ENCODE results near the gene IGDCC3.
"Not testable (repeated sequence)": the region's sequence is repeated elsewhere in the genome, so short reads cannot be mapped to it uniquely, and the experiment has no call there.

Gene IGDCC3

DNA sequence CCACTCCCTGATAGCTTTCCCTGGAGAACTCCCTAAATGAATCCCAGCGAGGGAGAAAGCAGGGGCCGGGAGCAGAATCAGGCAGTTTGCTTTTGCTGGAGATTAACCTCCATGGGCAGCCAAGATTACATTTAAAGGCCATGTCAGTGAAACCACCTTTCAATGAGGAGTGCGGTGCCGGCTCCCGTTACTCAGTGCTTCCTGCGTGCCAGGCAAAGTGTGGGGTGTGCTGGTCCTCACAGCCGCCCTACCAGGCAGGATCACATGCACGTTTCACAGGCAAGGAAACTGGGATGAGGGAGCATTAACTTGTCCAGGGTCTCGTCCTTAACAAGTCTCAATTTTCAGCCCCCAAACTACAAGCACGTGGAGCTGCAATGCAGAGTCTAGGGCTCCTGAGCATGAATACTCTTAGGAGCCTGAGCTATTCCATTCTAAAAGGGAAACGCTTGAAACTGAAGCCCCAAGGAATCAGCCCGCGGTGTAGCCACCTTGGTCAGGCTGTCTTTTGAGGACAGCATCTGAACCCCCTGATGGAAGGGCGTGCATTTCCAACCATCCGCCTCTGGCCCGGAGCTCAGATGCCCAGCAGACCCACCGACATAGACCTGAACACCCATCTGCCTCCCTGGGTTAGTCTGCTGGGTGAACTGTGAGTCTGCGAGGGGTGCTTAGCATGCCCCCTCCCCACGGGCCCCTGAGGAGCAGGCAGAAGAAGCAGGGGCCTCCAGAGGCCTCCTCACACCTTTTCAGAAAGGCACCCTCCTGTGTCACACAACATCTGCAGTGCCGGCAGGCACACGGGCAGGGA is 5.6 kb downstream of the IGDCC3 start:
- no peak for DNase-seq (ENCODE audit: low read depth, low spot score)

GRCh38 chr15:65370885-65371284 is 6.9 kb downstream of the IGDCC3 start:
- no peak for DNase-seq (ENCODE audit: low read depth, low spot score)

GRCh38 chr15:65369651-65370050 is 8.2 kb downstream of the IGDCC3 start:
- DNase-seq (ENCODE audit: low read depth, low spot score): no peak

DNA sequence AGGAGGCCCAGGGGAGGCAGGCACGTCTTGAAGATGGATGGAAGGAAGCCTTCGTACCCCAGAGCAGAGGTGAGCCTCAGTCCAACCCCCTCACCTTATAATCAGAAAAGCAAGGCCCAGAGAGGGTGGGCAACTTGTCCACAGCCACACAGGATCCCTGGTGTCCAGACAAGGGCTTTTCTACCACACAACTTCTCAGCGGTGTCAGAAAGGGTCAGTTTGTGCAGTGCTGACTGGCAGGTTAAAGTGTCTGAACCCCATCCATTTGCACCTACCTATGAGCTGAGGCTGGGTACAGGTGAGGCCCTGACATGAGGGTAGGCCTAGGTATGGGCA is 8.6 kb downstream of the IGDCC3 start:
- no peak for DNase-seq (ENCODE audit: low read depth, low spot score)

GRCh38 chr15:65368302-65369211 is 9.2 kb downstream of the IGDCC3 start:
- no peak for DNase-seq (ENCODE audit: low read depth, low spot score)

GRCh38 chr15:65366122-65366892 is 11.5 kb downstream of the IGDCC3 start:
- DNase-seq (ENCODE audit: low read depth, low spot score): no peak

GRCh38 chr15:65365229-65365628 is 12.6 kb downstream of the IGDCC3 start:
- DNase-seq (ENCODE audit: low read depth, low spot score): no peak

GRCh38 chr15:65363766-65364165 is 14.0 kb downstream of the IGDCC3 start:
- DNase-seq (ENCODE audit: low read depth, low spot score): no peak

DNA sequence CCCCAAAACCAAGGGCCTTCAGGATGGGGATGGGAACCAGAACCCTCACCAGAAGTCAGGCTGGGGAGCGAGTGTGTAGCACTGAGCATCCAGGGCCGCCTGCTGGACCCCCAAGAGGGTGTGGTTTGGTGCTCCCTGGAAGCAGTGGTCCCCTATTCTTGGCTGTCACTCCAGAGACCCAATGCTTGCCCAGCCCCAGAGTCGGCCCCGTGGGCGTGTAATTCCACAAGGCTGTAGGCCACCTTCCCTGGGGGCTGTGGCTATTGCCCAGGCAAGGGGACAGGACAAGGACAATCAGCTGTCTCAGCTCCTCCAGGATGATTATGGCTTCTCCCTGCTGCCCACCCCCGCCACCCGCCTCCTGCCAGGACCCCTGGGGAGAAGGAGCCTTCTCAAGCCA is 14.5 kb downstream of the IGDCC3 start:
- no peak for DNase-seq (ENCODE audit: low read depth, low spot score)

DNA sequence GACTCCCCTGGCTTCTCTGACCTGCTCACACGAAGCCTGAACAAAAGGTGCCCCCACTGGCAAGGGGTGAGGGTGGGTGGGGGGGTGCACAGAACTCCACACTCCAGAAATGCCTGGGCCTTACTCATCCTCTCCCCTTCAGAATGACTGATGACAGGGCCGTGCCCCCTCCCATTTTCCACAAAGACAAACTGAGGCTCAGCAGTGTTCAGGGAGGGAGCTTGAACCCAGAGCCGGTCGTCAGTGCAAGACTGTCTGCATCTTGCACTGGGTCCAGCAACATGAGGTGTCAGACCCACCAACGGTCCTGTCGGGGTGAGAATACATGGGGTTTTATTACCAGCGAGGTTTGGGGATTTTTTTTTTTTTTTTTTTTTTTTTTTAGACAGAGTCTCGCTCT is 15.3 kb downstream of the IGDCC3 start:
- DNase-seq (ENCODE audit: low read depth, low spot score): no peak

DNA sequence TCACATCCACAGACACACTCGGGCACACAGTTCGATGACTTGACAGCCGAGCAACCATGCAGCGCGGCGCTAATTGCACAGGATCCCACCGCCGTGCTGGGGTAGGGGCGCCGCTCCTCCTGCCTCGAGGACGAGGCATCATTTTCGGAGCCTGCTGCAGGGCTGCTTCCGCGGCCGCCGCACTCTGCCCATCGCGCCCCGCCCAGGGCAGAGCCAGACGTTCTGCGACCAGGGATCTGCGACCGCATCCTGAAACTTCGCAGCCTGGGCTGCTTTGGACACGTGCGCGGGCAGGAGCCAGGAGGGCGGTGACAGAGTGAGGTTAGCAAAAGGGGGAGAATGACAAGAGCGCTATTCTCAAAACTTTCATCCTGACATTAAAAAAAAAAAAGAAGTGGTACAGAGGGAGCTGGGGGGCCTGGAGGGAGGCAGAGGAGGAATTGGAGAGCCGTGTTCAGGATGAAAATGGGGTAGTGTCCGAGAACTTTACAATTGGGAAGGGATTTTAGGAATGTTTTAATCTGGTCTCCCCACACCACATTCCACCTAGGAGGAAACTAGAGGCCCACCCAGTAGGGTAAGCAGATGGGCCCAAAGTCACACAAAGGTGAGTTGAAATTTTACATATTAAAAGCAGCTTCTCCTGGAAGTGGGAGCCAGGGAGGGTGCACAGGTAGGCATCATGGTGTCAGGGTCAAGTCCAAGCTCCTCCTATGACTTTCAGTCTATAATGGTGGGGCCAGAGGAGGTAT is 15.9 kb downstream of the IGDCC3 start:
- no peak for DNase-seq (ENCODE audit: low read depth, low spot score)

GRCh38 chr15:65360506-65360905 is 17.3 kb downstream of the IGDCC3 start:
- DNase-seq (ENCODE audit: low read depth, low spot score): no peak

GRCh38 chr15:65355988-65356353 is 21.8 kb downstream of the IGDCC3 start:
- no peak for DNase-seq (ENCODE audit: low read depth, low spot score)

DNA sequence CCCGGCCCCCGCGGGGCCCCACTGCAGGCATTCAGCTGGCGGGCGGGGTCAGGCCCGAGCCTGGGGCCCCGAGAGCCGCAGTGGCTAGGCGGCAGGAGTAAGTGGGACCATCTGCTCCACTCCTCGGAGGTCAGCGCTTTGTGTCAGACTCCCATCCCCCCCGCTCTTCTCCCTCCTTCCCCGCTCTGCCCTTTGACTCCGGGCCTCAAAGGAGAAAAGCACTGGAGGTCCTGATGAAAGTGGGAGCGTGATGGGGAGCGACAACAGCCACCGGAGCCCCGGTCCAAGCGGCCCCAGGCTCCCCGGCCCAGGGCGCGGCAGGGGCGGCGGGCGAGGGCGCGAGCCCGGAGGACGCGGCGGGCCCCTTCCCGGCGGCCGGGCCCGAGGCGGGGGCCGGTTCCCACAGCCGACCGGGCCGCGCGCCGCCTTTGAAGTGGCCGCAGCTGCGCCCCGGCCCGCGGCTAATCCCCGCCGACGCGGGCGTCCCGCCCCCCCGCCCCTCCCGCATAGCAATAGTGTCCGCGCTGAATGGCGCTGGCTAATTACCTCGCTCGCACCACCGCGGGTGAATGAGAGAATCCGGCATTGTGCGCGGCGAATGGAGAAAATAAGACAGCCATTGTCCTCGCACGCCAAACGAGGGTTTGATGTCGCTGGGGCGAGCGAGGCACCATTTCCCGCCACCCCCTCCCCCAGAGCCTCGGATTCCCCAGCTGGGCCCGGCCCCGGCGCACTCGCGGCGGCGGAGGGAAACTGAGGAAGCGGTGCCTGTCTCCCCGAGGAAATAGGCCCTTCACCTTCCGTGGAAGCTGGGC is 22.4 kb downstream of the IGDCC3 start:
- DNase-seq (ENCODE audit: low read depth, low spot score): no peak

DNA sequence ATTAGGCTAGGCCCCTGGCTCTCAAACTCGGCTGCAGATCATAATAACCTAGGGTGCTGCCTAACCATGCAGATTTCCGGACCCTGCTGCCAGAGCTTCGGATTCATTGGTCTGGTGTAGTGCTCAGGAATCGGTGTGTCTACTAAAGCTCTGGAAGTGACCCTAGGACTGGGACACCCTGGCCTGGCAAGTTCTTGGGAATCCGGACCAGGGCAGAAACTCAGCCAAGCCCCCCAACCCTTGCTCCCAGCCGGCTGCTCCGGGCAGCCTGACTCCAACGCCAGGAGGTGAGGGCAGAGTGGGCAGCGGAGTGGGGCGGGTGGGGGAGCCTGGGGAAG is 23.0 kb downstream of the IGDCC3 start:
- no peak for DNase-seq (ENCODE audit: low read depth, low spot score)

DNA sequence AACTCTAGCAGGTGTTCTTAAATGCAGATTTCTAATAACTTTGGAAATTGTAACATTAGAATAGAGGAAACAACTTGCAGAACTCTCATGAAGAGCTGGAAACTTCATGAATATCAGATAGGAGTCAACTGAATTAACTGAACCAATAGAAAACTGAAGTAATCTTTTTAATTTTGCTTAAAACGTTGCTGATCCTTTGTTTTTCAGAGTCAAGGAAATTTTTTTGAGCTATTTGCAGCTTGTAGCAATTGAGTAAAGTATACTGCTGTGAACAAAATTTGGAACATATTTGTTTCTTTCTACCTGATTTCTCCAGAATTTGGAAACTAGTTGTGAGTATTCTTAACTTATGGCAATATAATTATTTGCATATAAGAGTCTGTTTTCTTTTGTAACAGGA is 25.8 kb downstream of the IGDCC3 start:
- not testable (repeated sequence) for DNase-seq (ENCODE audit: low read depth, low spot score)

- no peak for DNase-seq (ENCODE audit: low read depth, low spot score)
These were observed 28.5 kb downstream of the IGDCC3 start for GRCh38 chr15:65349338-65349737.

DNA sequence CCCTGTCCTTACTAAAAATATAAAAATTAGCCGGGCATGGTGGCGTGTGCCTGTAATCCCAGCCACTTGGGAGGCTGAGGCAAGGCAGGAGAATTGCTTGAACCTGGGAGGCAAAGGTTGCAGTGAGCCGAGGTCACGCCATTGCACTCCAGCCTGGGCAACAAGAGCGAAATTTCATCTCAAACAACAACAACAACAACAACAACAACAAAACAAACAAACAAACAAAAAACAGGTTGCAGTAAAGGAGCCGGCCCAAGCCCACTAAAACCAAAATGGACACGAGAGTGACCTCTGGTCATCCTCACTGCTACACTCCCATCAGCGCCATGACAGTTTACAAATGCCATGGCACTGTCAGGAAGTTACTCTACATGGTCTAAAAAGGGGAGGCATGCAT is 30.0 kb downstream of the IGDCC3 start:
- DNase-seq (ENCODE audit: low read depth, low spot score): not testable (repeated sequence)

DNA sequence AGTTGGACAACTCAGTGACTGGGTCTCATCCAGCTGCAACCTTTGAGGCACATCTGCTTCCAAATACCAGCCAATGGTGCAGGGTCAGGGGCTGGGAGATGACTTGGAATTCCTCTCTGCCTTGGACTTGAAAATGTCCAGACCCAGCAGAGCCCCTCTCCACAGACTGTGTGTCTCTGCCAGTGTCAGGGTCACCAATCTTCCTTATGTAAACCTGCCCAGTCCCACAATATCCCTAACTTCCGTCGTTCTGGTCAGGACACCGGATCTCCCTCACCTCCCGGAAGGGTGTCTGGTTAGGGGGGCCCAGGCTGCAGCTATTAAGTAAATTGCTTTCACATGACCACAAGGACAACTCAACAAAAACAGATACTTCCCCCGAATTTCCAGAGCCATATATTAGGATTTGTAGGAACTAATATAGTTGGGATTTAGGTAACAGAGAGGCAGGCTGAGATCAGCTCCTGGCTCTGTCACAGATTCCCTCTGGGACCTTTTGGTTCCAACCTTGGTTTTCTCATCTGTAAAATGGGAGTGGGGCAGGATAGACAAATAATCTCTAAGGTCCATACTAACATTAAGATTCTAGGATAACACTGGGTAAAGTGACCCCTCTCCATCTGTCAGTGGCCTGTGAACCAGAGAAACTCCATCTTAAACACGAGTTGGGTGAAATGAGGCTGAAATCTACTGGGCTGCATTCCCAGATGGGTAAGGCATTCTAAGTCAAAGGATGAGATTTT is 30.8 kb downstream of the IGDCC3 start:
- no peak for DNase-seq (ENCODE audit: low read depth, low spot score)

DNA sequence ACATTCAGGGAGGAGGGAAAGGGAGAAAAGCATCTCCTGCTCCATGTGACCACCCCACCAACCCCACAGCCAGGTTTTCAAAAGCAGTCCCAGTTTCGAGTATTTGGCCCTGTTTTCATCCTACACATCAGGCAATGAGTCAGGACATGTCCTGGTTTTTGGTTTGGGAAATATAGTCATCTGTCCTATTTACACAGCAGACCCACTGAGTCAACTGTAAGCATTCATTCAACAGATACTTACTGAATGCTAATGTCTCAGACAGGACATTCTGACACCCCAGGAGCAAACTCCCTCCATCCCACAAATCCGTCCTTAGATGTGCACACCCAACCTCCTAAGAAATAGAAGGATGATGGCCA is 32.9 kb downstream of the IGDCC3 start:
- no peak for DNase-seq (ENCODE audit: low read depth, low spot score)

Data from iPS DF 19.7 (cell line).